Measurements from ENCODE around the gene TRAPPC10.

The TRAPPC10 gene

GRCh38 chr21:43987509-43987908, 24.6 kb upstream of the TRAPPC10 start:
- TF ChIP-seq, protein P1, sequence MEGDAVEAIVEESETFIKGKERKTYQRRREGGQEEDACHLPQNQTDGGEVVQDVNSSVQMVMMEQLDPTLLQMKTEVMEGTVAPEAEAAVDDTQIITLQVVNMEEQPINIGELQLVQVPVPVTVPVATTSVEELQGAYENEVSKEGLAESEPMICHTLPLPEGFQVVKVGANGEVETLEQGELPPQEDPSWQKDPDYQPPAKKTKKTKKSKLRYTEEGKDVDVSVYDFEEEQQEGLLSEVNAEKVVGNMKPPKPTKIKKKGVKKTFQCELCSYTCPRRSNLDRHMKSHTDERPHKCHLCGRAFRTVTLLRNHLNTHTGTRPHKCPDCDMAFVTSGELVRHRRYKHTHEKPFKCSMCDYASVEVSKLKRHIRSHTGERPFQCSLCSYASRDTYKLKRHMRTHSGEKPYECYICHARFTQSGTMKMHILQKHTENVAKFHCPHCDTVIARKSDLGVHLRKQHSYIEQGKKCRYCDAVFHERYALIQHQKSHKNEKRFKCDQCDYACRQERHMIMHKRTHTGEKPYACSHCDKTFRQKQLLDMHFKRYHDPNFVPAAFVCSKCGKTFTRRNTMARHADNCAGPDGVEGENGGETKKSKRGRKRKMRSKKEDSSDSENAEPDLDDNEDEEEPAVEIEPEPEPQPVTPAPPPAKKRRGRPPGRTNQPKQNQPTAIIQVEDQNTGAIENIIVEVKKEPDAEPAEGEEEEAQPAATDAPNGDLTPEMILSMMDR (IDR thresholded peaks at IDR 0.05; ENCODE audit: low read depth, low read length) = no peak
- H3K4me3 ChIP-seq (ENCODE audit: low read depth, low read length) = no peak overlapping the region

- TF ChIP-seq, protein P1 (IDR thresholded peaks at IDR 0.05; ENCODE audit: low read depth, low read length) = no peak
- no peak overlapping the region for H3K4me3 ChIP-seq (ENCODE audit: low read depth, low read length)
These were observed 24.1 kb upstream of the TRAPPC10 start for GRCh38 chr21:43988016-43988415.

DNA sequence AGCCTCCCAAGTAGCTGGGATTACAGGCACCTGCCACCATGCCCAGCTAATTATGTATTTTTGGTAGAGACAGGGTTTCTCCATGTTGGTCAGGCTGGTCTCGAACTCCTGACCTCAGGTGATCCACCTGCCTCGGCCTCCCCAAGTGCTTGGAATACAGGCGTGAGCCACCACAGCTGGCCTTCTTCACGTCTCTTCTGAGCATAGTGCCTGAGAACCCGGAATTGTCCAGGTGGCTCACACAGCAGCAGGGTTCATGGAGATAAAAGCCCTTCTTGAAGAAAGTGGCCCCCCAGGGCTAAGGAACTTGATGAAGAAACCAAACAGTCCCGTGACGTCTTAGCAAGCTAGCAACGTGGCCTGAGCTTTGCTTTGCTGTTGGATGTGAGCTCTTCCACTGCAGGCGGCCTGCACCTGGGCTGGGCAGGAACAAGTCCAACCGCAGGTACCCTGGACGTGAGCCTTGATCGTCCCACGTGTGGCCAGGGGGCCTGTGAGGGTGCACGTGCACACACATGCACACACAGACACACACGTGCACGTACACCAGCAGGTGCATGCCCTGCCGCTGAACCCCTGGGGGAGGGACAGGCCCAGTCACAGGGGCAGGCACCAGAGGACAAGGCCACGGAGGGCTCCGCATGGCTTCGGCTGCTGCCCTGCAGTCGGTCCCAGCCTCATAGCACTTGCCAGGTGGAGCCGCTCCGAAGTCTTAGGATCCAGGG, 23.4 kb upstream of the TRAPPC10 start:
- H3K4me3 ChIP-seq (ENCODE audit: low read depth, low read length) = no peak overlapping the region
- TF ChIP-seq, protein P1 (IDR thresholded peaks at IDR 0.05; ENCODE audit: low read depth, low read length) = no peak

GRCh38 chr21:43989401-43989800, 22.7 kb upstream of the TRAPPC10 start:
- TF ChIP-seq, protein P1 (IDR thresholded peaks at IDR 0.05; ENCODE audit: low read depth, low read length) = no peak
- H3K4me3 ChIP-seq (ENCODE audit: low read depth, low read length) = no peak overlapping the region

DNA sequence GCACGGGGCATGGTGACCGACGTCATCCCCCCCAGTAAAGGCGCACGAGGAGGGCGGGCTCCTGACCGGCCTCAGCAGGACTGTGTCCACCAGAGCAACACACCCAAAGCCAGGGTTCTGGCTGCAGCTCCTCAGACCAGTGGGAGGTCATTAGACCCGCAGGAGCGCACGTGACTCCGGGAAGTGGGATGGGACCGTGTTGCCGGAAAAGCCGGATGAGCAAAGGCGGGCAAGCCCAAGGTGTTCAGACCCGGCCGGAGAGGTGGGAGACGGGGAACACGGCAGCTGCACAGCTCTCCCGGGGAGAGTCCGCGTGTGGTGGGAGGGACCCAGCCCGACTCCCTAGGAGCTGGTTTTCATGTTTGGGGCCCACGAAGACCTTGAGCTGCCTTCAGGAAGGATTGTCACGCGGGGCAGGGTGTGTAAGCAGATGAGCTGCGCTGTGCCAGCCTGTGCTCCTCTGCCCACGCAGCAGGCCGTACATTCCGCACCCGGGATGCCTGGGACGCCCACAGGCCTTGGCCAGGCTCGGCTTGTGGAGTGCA, 20.6 kb upstream of the TRAPPC10 start:
- TF ChIP-seq, protein P1 (IDR thresholded peaks at IDR 0.05; ENCODE audit: low read depth, low read length) = no peak
- H3K4me3 ChIP-seq (ENCODE audit: low read depth, low read length) = no peak overlapping the region

GRCh38 chr21:43992121-43992520, 20.0 kb upstream of the TRAPPC10 start:
- no peak overlapping the region for H3K4me3 ChIP-seq (ENCODE audit: low read depth, low read length)
- TF ChIP-seq, protein P1 (IDR thresholded peaks at IDR 0.05; ENCODE audit: low read depth, low read length) = no peak

- TF ChIP-seq, protein P1 (IDR thresholded peaks at IDR 0.05; ENCODE audit: low read depth, low read length) = no peak
- H3K4me3 ChIP-seq (ENCODE audit: low read depth, low read length) = no peak overlapping the region
These were observed 18.6 kb upstream of the TRAPPC10 start for GRCh38 chr21:43993420-43993934.

Data from WI38 (cell line).